Uterus (tissue), 2 donors: Measurements from ENCODE around the gene GSG1L.

ENCODE experiments used
- POLR2A ChIP-seq, 2 donors: fragments of 450-650 bp; IDR thresholded peaks; one replicate each; pipeline ENCODE4 v1.6.1; 2016; ENCODE audit warnings: antibody characterized with exemption in 2 of 2, mild to moderate bottlenecking in 1 of 2, moderate library complexity in 1 of 2
- TF ChIP-seq, protein P1 (sequence below), 4 experiments: fragments of 200-600 bp in 2 of 4; fragments of 450-650 bp in 2 of 4; sonication (generic) in 2 of 4; IDR thresholded peaks; one replicate each; pipeline ENCODE4 v1.5.1; 2016 to 2019; ENCODE audit warnings: antibody characterized with exemption in 4 of 4, mild to moderate bottlenecking in 2 of 4, moderate library complexity in 1 of 4

- TF ChIP-seq, protein P1, sequence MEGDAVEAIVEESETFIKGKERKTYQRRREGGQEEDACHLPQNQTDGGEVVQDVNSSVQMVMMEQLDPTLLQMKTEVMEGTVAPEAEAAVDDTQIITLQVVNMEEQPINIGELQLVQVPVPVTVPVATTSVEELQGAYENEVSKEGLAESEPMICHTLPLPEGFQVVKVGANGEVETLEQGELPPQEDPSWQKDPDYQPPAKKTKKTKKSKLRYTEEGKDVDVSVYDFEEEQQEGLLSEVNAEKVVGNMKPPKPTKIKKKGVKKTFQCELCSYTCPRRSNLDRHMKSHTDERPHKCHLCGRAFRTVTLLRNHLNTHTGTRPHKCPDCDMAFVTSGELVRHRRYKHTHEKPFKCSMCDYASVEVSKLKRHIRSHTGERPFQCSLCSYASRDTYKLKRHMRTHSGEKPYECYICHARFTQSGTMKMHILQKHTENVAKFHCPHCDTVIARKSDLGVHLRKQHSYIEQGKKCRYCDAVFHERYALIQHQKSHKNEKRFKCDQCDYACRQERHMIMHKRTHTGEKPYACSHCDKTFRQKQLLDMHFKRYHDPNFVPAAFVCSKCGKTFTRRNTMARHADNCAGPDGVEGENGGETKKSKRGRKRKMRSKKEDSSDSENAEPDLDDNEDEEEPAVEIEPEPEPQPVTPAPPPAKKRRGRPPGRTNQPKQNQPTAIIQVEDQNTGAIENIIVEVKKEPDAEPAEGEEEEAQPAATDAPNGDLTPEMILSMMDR (IDR thresholded peaks at IDR 0.05): no peak
- TF ChIP-seq POLR2A (IDR thresholded peaks at IDR 0.05): no peak
Measured at GRCh38 chr16:27799896-27800295, 263.6 kb downstream of the GSG1L start.
